HG03457 (cell line): ENCODE data around the gene CDH26.
"Not testable (repeated sequence)": the region's sequence is repeated elsewhere in the genome, so short reads cannot be mapped to it uniquely, and the experiment has no call there.

Experiments
- ATAC-seq: cut with Tn5 transposase; IDR thresholded peaks from one replicate; pipeline ENCODE4 v1.9.1; 2021; ENCODE audit warnings: moderate number of reproducible peaks; ENCODE audit not compliant: unreplicated experiment

CDH26 gene

DNA sequence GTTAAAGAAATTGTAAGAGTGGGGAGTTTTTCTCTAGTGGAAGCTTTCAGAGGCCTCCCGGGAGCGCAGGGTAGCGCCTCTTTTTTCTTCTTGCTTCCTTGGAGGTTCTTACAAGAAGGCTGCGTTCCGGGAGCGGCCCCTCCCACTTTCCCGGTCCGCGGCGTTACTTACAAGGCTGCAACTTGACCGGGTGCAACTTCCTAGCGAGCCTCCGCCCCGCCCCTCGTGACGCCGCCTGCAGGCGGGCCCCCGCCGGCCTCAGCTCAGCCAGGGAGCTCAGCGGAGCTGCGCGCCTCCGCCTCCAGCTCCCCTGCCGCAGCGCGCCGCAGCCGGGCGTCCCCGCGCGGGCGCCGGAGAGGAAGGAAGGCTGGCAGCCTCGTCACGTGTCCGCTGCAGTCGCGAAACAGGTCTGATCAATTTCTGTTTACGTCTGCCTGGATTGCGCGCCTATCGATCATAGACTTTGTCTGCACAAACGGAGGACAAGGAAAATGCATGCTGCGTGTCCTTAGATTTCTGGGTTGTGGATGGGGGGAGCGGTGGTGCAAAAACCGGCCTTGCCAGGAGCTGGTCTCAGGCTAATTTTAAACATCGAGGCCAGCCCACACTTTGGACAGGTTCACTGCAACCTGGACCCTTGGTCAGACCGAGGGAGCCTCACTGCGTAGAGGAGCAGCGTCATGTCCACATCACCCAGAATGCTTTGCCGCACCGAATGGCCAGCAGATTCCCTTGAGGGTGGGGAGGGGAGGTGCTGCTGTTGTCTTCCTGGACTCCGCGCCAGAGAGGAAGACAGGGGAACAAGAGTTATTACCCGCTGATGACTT is 17.9 kb upstream of the CDH26 start, which contains the start of the genes FAM217B and PPP1R3D:
Gene FAM217B, plus strand, starts transcription at position 261 of the 827 bp plus-strand sequence. CDS start 3,555 bp downstream, outside the sequence.
Gene PPP1R3D, minus strand, starts transcription at position 177 of the 827 bp plus-strand sequence. CDS start 374 bp downstream, outside the sequence.
- ATAC-seq, result peak; percentile 91

DNA sequence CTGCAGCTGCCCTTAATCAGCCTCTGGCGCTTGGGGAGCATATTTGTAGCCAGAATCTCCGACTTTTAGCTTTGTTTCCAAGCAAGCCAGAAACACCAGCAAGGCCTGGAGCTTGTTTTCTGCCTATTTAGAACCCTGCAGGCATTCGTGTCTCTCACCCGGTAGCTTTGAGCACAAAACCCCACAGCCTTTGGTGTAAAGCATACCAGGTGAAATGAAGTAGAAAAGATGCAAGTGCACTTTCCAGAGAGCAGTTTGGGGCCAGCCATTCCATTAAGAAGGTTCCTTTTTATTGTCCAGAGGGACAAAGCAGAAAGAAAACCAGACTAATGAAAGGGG is 17.3 kb upstream of the CDH26 start:
- no peak for ATAC-seq

DNA sequence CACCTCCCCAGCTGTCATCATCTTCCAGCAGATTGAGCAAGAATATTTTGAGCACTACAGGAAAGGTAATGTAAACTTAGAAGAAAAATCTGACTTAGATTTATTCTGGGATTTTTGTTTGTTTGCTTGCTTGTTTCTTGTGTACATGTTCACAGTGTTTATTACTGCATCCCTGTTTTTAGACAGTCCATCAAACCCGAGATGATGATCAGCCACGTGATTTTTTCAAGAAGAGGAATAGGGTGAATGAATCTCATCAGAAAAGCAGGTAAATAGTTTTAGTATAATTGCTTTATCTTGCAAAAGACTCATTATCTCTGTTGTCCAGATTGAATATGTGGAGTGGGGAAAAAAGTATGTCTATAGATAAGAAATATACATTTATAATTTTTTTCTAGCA is 16.0 kb upstream of the CDH26 start:
- no peak for ATAC-seq

DNA sequence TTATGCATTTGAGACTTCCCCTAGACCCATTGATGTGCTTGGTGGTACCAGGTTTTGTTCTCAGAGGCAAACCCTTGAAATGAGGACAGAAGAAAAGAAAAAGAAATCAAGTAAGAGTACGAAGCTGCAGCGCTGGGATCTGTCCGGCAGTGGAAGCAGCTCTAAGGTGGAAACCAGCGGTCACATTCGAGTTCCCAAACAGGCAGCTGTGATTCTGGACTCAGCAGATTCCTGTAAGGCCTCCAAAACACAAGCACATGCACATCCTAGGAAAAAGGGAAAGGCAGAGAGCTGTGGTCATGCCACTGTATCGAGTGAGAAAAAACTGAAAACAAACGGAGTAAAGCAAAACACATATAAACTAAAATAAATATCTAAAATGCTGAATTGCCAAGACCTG is 13.5 kb upstream of the CDH26 start:
- no peak for ATAC-seq

DNA sequence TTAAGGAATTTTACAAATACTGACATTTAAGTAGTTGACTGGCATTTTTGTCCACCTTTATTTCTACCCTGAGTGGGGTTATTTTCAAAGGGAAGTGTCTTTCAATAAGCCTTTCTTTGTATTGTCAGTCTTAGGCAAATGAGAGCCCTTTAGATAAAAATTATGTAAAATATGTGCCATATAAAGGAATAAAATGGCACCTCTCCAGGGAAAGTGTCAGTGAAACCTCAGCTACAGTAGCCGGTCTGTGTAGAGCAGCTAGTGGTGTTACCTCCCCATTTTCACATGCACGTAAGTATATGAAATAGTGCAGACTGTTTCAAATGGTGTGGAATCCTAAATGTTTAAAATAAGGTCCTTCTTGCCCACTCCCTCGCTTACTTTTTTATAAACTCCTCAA is 13.0 kb upstream of the CDH26 start:
- ATAC-seq, result no peak

DNA sequence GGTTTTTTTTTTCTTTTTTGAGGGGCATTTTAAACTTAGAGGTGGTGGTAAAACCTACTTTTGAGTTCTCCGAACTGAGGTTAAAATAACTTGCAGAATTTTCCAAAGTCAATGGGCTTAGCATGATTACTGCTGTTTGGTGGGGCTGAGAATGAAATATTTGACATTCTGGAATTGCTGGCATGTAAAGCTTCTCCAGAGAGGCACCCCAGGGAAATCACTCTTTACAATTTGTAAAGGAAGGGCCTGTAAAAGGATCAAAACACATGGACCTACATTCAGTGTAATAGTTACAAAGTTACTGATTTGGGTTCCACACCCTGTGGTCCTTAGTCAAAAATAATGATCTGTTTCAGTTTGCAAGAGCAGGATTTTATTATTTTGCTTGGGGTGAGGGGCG is 12.5 kb upstream of the CDH26 start:
- ATAC-seq, result no peak

DNA sequence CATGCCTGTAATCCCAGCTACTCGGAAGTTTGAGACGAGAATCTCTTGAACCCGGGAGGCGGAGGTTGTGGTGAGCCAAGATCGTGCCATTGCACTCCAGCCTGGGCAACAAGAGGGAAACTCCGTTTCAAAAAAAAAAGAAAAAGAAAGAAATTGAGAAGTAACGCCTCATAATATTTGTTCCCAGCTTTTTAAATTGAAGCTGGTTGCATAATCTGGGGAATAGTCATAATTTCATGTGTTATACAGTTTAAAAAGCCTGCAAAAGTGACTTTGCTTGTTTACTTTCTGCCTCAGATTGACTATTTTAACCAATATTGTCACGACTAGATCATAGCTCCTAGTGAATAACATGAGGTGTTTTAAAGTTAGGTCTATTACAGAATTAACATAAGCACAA is 10.8 kb upstream of the CDH26 start:
- ATAC-seq, result no peak

DNA sequence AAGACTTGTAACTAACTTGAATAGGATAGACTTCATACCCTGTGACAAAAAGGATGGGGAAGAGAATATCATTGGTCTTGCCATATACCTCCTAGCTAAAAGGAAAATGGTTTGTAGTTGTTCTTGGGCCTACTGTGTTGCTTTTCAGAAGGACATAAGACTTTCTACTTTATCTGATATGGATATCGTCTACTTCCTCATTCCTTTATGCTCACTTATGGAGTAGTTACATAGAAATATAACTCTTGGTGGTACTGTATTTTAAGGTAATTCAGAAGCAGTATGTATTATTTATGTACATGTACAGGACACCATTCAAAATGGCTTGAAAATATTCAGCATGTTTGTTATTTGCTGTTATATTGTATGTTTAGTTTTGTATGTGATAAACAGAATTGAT is 10.0 kb upstream of the CDH26 start:
- ATAC-seq, result no peak

DNA sequence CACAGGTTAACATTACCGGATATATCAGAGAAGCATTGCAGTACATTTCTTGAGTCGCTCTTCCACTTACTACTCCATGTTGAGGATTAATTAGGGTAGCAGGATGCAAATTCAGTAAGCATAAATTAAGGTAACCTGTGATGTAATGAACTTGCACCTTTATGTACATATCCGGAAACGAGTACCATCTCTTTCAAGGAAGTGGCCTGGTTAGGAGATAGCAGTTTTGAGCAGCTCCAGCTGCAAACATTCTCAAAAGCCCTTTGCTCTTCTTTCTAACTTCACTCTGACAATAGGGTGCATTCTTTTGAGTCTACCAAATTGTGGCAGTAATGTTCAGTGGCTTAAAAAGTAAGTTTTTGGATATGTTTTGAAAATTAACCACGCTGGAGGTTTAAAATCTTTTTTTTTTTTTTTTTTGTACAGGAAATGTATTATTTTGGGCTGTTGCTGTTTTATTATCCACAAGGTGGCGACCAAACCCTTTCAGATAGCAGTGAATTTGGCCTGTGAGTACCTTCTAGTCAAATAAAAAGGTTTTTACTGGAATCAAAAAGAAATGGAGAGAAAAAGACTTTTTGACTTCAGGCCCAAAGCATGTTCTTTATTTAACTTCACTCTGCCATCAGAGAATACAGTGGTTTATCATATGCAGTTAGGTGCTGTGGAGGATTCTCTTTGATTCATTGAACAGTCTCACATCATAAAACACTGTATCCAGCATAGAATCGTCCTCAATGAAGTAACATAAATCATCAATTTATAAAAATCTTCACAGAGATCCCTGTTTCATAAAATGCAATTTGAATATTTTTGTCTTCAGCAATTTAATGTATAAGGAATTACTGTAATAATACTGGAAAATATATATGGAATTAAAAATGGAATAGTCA is 9.1 kb upstream of the CDH26 start:
- ATAC-seq, result no peak

DNA sequence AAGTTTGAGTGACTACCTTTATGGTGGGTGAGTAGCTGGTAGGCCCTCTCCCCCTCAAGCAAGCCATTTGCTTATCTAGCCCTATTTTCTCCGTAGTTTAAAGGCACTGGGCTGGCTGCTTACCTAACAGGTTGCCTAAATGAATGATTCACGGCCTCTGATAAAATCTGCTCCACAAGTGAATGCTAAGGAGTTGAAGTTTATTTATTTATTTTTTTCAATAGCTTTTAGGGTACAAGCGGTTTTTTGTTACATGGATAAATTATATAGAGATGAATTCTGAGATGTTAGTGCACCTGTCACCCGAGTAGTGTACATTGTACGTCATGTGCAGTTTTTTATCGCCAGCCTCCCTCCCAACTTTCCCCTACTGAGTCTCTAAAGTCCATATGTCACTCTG is 8.3 kb upstream of the CDH26 start:
- no peak for ATAC-seq

DNA sequence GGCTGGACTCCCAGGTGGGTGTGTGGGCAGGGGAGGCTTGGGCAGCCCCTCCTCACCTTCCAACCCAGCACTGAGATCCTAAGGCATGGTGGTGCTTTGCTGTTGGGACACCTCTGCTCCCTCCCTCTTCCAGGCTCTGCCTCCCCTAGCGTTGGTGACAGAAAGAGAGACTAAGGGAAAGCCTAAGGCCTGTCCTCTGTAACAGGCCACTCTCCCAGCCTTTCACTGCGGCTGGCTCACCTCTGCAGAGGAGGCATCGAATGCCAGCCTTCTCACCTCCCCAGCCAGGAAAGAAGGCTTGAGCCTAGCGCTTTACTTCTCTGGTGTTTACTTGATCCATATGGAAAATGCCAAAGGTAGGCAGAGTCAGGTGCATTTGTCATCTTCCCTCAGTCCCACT is 3.5 kb upstream of the CDH26 start:
- no peak for ATAC-seq

DNA sequence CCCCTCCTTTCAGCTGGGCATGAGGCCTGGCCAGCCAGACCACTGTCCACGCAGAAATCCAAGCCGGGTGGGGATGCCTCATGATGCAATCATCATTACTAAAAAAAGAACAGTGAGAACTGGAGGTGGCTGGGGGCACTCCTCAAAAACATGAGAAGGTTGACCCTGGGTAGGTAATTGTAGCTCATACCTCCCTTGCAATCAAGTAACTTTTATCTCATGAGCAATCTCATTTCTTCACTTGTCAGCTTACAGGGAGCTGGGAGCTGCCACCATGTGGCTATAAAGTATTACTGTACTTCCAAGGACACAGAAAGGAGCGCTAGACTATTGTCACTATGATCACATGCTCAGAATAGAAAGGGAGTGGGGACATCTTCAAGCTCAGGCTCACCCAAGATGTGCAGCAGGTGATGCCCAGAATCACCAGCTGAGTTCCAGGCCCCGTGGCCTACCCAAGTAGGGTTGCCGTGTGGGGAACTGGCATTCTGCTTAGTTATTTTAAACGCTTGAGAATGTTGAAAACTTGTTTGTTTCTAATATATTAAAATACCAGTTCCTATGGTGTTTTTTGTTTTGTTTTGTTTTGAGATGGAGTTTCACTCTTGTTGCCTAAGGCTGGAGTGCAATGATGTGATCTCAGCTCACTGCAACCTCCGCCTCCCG is 3.0 kb upstream of the CDH26 start:
- ATAC-seq, result no peak

DNA sequence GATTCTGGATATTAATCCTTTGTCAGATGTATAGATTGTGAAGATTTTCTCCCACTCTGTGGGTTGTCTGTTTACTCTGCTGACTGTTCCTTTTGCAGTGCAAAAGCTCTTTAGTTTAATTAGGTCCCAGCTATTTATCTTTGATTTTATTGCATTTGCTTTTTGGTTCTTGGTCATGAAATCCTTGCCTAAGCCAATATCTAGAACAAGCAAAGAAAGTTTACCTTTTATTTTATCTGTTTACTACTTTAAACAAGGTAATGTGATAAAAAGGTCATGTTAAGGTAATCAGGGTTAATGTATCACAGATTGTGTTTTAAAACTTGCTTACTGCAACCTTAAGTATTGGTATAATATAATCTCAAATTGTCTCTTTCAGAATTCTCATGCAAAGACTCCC is 655 bp upstream of the CDH26 start:
- ATAC-seq, result not testable (repeated sequence)

DNA sequence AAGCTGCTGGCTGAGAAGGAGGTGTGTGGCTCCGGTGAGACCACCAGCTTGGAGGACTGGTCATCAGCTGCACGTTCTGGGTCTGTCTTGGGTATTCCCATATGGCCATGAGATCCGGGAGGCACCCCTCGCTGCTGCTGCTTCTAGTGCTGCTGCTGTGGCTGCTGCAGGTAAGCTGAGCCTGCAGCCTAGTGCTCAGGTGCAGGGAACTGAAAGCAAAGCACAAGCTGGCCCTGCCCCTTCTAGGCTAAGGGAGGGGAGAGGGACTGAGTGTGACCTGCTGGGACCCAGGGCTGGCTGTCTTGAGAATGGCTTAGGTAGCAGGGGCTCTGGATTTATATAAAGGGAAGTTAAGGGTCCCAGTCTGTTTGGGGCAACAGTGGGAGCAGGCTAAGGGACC is 403 bp downstream of the CDH26 start:
- ATAC-seq, result no peak

DNA sequence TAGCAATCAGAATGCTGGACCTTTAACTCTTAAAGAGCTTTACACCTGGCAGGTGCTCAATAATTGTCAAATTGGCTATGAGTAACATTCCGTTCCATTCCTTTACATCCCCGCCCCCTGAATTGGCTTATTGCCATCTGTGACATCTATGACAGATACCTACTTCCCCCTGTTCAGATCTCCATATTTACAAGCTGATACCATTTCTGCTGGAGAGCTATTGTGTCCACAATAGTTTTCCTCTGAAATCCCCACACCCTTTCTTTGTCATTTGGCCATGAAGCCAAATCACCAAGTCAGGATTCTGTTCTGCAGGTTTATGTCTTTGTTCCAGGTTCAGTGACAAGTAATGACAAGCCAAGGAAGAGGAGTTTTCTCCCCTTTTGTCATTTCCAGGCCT is 3.2 kb downstream of the CDH26 start:
- no peak for ATAC-seq

DNA sequence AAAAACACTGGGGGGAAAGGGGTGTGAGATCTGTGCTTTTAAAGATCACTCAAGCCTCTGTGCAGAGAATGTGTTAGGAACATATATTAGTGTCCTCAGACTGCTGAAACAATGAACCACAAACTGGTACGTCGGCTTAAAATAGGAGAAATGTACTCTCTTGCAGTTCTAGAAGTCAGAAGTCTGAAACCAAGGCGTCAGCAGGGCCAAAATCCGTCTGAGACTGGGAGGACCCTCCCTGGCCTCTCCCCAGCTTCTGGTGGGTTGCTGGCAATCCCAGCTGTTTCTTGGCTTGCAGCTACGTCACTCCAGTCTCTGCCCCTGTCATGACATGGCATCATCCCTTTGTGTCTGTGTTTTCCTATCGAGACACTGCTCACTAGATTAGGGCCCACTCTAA is 3.9 kb downstream of the CDH26 start:
- no peak for ATAC-seq

DNA sequence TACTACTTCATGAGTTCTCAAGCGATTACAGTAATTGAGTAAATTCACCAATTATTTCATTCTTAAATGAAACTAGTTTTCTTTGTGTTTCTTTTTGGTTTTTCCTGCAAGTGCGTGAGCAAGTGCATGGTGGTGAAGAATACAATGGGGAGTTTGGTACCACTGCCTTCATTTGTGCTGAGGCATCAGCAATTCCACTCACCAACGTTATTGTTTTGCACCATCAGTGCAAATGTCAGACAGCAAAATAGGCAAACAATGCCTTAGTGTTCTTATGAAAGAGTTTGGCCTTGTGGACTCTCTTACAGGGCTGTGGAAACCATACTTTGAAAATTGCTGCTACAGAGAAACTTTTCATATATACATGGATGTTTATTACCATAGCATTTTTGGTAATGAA is 8.2 kb downstream of the CDH26 start:
- ATAC-seq, result no peak

DNA sequence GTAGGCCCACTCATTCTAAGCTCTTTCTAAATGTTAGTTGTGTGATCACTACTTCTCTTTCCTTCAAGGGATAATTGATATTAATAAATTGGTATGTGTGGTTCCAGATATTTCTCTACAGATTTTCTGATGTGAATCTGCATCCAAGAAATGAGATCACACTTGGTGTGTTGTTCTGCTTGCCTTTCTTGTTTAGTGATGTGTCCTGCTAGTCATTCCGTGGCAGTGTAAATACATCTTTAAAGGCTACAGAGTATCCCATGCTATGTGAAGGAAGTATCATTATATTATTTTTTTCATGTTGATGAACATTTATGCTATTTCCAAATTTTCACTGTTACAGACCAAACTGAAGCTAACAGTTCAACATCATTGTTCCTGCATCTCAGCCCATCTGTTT is 13.2 kb downstream of the CDH26 start:
- ATAC-seq, result no peak

DNA sequence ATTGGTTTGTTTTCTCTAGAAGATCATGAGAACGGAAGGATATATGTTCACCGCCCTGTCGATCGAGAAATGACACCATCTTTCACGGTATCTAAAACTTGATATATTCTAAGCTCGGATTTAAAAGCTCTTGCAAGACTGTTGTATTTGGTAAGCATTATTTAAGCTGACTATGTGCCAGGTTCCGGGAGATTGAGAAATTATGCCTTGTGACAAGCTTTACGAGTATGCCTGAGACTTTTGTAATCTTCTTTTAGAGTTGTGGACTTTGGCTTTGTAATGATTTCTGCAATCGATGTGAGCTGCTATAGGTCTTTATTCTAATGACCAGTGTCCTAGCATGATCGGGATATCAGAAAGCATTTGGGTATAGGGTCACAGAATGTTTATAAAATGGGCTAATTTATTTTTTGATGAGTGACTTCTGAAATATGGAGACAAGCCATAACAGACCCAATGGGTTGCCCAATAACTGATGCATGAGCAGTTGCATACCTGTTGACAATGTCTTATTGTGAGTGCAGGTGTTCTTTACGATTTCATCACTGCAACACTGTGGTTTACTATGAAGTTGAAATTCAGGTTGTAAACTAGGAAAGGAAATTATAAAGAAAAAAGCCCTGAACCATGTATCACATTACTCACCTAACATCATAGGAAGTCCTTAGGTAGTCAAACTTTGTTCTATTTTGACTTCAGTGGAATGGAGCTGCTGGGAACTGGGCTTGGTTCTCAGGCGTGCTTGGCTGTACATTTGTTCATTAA is 14.0 kb downstream of the CDH26 start:
- ATAC-seq, result no peak

DNA sequence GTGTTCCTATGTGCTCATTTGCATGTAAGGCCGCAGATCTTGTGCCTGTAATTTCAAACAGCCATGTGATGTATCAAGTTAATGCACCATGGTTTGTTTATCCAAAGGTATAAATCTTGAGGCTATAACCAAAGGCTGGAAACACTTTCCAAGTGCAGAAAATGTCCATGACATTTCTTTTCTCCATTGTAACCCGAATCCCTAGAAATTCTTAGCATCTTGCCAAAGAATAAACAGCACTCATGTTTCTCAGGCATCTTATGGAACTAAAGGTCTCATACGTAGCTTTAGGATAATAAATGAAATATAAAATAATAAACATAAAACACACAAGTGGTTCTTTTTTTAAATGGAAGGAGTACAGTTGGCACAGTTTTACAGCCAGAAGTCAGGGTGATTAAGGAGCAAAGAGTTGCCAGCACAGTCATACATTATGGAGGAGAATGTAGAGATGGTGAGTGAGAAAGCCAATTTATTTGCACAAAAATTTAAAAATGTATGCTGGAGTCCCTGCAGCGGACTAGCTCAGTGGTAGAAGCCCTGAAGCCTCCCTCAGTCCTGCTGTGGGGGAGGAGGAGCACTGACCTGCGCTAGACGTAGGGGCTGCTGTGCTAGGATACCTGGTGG is 18.0 kb downstream of the CDH26 start:
- ATAC-seq, result no peak
